Neuronal stem cell (in vitro differentiated cells): ENCODE results near the gene KCTD19.
"Not testable (repeated sequence)": the region's sequence is repeated elsewhere in the genome, so short reads cannot be mapped to it uniquely, and the experiment has no call there.

Experiments
- DNase-seq: peaks from one replicate; pipeline ENCODE4 v3.0.0-alpha.2; 2013; ENCODE audit warnings: low spot score
- H2AFZ ChIP-seq: one replicate; pipeline ENCODE4 v1.6.1; 2013; ENCODE audit warnings: mild to moderate bottlenecking, low read length, inconsistent platforms
- H2AK5ac ChIP-seq: 2 replicates; pipeline ENCODE4 v1.6.1; 2013; ENCODE audit warnings: low read depth, mild to moderate bottlenecking, inconsistent platforms, low read length, moderate library complexity, mixed read lengths
- H2BK120ac ChIP-seq: 2 replicates; pipeline ENCODE4 v1.6.1; 2013; ENCODE audit warnings: low read depth, mild to moderate bottlenecking, inconsistent platforms, low read length, moderate library complexity, mixed read lengths
- H2BK12ac ChIP-seq: one replicate; pipeline ENCODE4 v1.6.1; 2013; ENCODE audit warnings: low read length, inconsistent platforms
- H2BK15ac ChIP-seq: 2 replicates; pipeline ENCODE4 v1.6.1; 2013; ENCODE audit warnings: mild to moderate bottlenecking, low read length, inconsistent platforms, mixed read lengths
- H2BK5ac ChIP-seq: one replicate; pipeline ENCODE4 v1.6.1; 2013; ENCODE audit warnings: inconsistent platforms, mild to moderate bottlenecking, low read length, moderate library complexity
- H3K14ac ChIP-seq: one replicate; pipeline ENCODE4 v1.6.1; 2013; ENCODE audit warnings: low read length, inconsistent platforms
- H3K18ac ChIP-seq: 2 replicates; pipeline ENCODE4 v1.6.1; 2013; ENCODE audit warnings: low read length, inconsistent platforms
- H3K23ac ChIP-seq: 2 replicates; pipeline ENCODE4 v1.6.1; 2013; ENCODE audit warnings: low read depth, mild to moderate bottlenecking, mixed read lengths, low read length, inconsistent platforms; ENCODE audit not compliant: poor library complexity
- H3K27ac ChIP-seq: replicated peaks from 3 replicates; pipeline ENCODE4 v1.5.1; 2013; ENCODE audit warnings: low read length, inconsistent platforms
- H3K27me3 ChIP-seq, 3 experiments: 2 replicates each; pipeline ENCODE4 v1.6.1; 2013; ENCODE audit warnings: low read length in 3 of 3, mild to moderate bottlenecking in 2 of 3, inconsistent platforms in 1 of 3, low read depth in 1 of 3, mixed read lengths in 1 of 3, moderate library complexity in 1 of 3; ENCODE audit not compliant: control insufficient read depth in 3 of 3, insufficient read depth in 3 of 3
- H3K36me3 ChIP-seq, 2 donors: replicated peaks in 1 of 2; 2 replicates each; pipeline ENCODE4 v1.6.1; 2013; ENCODE audit warnings: low read length in 2 of 2; ENCODE audit not compliant: control insufficient read depth in 2 of 2, insufficient read depth in 2 of 2
- H3K4ac ChIP-seq: 2 replicates; pipeline ENCODE4 v1.6.1; 2013; ENCODE audit warnings: inconsistent platforms, mild to moderate bottlenecking, low read length, moderate library complexity
- H3K4me1 ChIP-seq, 2 donors: 1 replicate in 1 of 2; 2 replicates in 1 of 2; pipeline ENCODE4 v1.6.1; 2013; ENCODE audit warnings: low read length in 2 of 2, low read depth in 1 of 2; ENCODE audit not compliant: control insufficient read depth in 2 of 2, insufficient read depth in 1 of 2
- H3K4me2 ChIP-seq: one replicate; pipeline ENCODE4 v1.6.1; 2013; ENCODE audit warnings: mild to moderate bottlenecking, low read length, inconsistent platforms; ENCODE audit not compliant: insufficient read depth, poor library complexity, severe bottlenecking
- H3K4me3 ChIP-seq, 2 donors: 2 replicates each; pipeline ENCODE4 v1.5.1; 2013; ENCODE audit warnings: low read length in 2 of 2, mild to moderate bottlenecking in 2 of 2, inconsistent platforms in 1 of 2, moderate library complexity in 1 of 2
- H3K79me1 ChIP-seq: one replicate; pipeline ENCODE4 v1.6.1; 2013; ENCODE audit warnings: low read depth, mild to moderate bottlenecking, inconsistent platforms, low read length, moderate library complexity
- H3K9ac ChIP-seq: one replicate; pipeline ENCODE4 v1.6.1; 2013; ENCODE audit warnings: mild to moderate bottlenecking, low read depth, low read length, inconsistent platforms; ENCODE audit not compliant: poor library complexity
- H3K9me3 ChIP-seq, 2 donors: replicated peaks in 1 of 2; 2 replicates each; pipeline versions ENCODE3 to v1.6.1; 2013; ENCODE audit warnings: low read length in 2 of 2, mild to moderate bottlenecking in 2 of 2, inconsistent platforms in 1 of 2, low read depth in 1 of 2, mixed read lengths in 1 of 2, moderate library complexity in 1 of 2; ENCODE audit not compliant: control insufficient read depth in 2 of 2, insufficient read depth in 1 of 2
- H4K8ac ChIP-seq: one replicate; pipeline ENCODE4 v1.6.1; 2013; ENCODE audit warnings: low read depth, mild to moderate bottlenecking, inconsistent platforms, low read length, moderate library complexity
- H4K91ac ChIP-seq: one replicate; pipeline ENCODE4 v1.6.1; 2013; ENCODE audit warnings: low read length, low read depth, mild to moderate bottlenecking, inconsistent platforms; ENCODE audit not compliant: poor library complexity
- WGBS, 2 donors: extraction: QIAGEN DNeasy Blood & Tissue Kit; methylation state at CpG; one replicate each; pipeline ENCODE4 v1.1.7; 2013; ENCODE audit warnings: missing lambda C conversion rate in 2 of 2, mixed read lengths in 1 of 2; ENCODE audit not compliant: insufficient read length in 2 of 2, insufficient replicate concordance in 1 of 2; ENCODE audit errors: extremely low coverage in 2 of 2; 5-methylcytosine and 5-hydroxymethylcytosine counted together

The KCTD19 gene

DNA sequence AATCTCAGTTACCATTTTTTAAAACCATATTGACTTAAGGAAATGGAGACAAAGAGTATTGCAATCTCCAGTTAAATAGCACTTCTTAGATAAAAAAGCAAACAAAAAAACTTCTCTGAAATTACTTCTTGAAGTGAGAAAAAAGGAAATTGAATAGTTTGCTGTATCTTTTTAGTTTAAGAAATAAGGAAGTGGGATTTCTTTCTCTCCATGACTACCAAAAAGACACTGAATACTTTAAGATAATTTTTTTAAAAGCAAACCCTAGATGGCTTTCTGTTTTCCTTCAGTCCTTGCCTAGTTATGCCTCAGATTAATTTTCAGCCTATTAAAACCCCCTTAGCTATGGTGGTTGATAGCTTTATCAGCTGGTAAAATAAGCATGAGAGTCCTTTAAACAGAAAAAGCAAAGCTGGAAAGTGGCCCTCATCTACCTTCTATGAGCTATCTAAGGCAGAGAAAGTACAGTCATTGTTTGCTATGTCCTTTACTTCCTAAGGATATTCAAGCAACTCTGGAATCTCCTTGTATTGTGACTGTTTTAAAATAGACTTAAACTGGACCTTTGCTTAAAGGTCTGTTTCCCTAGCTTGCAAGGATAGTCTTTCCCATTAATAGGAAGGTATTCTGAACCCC lies 38.2 kb upstream of the KCTD19 start:
- Histone ChIP-seq H3K4ac (no peak overlapping the region), H3K79me1 (no peaks in the 10 kb centered on the region), H3K18ac (no peak overlapping the region), H4K91ac (no peak overlapping the region), H2BK120ac (no peak overlapping the region), H3K14ac (no peak overlapping the region), H2BK5ac (no peak overlapping the region), H3K4me1 (peaks cover 2 to 4% of the 10 kb centered on the region in 2 donors), H3K4me3 (no peak overlapping the region), H2AFZ (no peak overlapping the region), H3K9me3 (no peaks in the 10 kb centered on the region), H4K8ac (no peak overlapping the region), H3K27me3 (peaks cover 0 to 40% (median 2%) of the 10 kb centered on the region in 3 experiments), H2BK12ac (no peak overlapping the region), H2BK15ac (no peak overlapping the region), H3K27ac (no peak overlapping the region), H3K4me2 (no peak overlapping the region), H3K36me3 (no peaks in the 10 kb centered on the region), H3K23ac (no peak overlapping the region), H2AK5ac (no peak overlapping the region), H3K9ac (no peak overlapping the region)
- no peak for DNase-seq

DNA sequence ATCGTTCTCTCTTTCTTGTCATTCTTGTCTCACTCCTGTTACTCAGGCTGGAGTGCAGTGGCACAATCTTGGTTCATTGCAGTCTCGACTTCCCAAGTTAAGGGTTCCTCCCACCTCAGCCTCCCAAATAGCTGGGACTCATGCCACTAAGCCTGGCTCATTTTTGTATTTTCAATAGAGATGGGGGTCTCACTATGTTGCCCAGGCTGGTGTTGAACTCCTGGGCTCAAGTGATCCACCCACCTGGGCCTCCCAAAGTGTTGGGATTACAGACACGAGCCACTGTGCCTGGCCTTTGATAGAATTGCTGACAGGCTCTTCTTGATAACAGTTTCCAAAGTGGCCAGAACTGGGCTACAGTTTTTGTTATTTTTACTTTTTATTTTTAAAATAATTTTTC lies 34.5 kb upstream of the KCTD19 start:
- no peak overlapping the region for H2BK12ac ChIP-seq
- no peak overlapping the region for H4K8ac ChIP-seq
- no peaks in the 10 kb centered on the region for H3K79me1 ChIP-seq
- H2AK5ac ChIP-seq: no peak overlapping the region
- H2BK120ac ChIP-seq: no peak overlapping the region
- H2AFZ ChIP-seq: no peak overlapping the region
- H3K9ac ChIP-seq: no peak overlapping the region
- peaks cover 2 to 4% of the 10 kb centered on the region in 2 donors for H3K4me1 ChIP-seq
- H3K36me3 ChIP-seq: no peaks in the 10 kb centered on the region
- H3K4ac ChIP-seq: no peak overlapping the region
- H3K27ac ChIP-seq: no peak overlapping the region
- H3K23ac ChIP-seq: no peak overlapping the region
- WGBS, 2 donors: no CpG with 5 or more reads among the region's 3 CpGs
- no peak overlapping the region for H3K14ac ChIP-seq
- no peak for DNase-seq
- no peak overlapping the region for H4K91ac ChIP-seq
- no peak overlapping the region for H2BK5ac ChIP-seq
- H3K18ac ChIP-seq: no peak overlapping the region
- H3K4me2 ChIP-seq: no peak overlapping the region
- no peak overlapping the region for H3K4me3 ChIP-seq
- no peaks in the 10 kb centered on the region for H3K9me3 ChIP-seq
- H3K27me3 ChIP-seq: peaks cover 0 to 38% (median 0%) of the 10 kb centered on the region in 3 experiments
- no peak overlapping the region for H2BK15ac ChIP-seq

DNA sequence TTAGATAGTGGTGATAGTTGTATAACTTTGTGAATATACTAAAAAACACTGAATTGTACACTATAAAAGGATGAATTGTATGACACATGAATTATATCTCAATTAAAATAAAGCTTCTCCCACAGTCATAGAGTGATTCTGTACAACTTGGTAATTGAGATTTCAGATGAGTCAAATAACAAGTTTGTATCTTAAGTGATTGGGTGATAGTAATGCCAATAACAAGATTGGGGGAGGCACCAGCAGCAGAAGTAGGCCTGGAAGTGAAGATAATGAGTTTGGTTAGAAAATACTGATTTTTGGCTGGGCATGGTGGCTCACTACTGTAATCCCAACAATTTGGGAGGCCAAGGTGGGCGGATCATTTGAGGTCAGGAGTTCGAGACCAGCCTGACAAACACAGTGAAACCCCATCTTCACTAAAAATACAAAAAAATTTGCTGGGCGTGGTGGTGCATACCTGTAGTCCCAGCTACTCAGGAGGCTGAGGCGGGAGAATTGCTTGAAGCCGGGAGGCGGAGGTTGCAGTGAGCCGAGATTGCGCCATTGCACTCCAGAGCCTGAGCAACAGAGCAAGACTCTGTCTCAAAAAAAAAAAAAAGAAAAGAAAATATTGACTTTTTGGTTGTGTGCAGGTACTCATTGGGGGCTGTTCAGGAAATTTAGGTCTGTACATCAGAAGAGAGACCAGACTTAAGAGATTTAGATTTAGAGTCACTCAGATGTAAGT lies 33.2 kb upstream of the KCTD19 start:
- not testable (repeated sequence) for H4K8ac ChIP-seq, H3K36me3 ChIP-seq, H2AFZ ChIP-seq, H3K27ac ChIP-seq, DNase-seq, H3K4me3 ChIP-seq, H2BK120ac ChIP-seq, H3K23ac ChIP-seq, H3K4me1 ChIP-seq, H3K79me1 ChIP-seq, H2AK5ac ChIP-seq, H3K18ac ChIP-seq, H2BK15ac ChIP-seq, H2BK5ac ChIP-seq, H2BK12ac ChIP-seq, H3K4me2 ChIP-seq, H3K14ac ChIP-seq, H3K9me3 ChIP-seq, H3K4ac ChIP-seq, H4K91ac ChIP-seq, H3K9ac ChIP-seq
- H3K27me3 ChIP-seq: peaks cover 0 to 37% (median 0%) of the 10 kb centered on the region in 3 experiments
- no CpG with 5 or more reads among the region's 8 CpGs for WGBS, 2 donors

DNA sequence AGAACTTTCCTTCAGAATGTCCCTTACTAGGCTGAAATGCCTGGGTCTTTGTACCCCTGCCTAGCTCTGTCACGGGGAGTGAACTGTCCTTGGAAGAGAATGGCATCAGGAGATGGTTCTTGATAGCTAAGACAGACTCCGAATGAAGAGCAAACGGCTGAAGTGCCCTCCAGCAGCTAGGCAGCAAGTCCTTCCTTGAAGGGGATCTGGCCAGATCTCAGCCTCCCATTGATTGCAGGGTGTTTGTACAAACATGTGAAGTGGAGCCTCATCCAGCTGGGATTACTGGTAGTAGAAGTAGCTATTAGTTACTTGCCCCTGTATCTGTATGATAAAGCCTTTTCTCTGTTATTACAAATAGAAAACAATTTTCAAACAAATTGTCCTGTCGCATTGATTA lies 31.0 kb upstream of the KCTD19 start:
- H2BK5ac ChIP-seq: no peak overlapping the region
- H3K14ac ChIP-seq: no peak overlapping the region
- no peak overlapping the region for H3K4ac ChIP-seq
- H2BK12ac ChIP-seq: no peak overlapping the region
- H3K9me3 ChIP-seq: no peaks in the 10 kb centered on the region
- no peak overlapping the region for H2AFZ ChIP-seq
- no peak overlapping the region for H3K4me3 ChIP-seq
- no peaks in the 10 kb centered on the region for H3K4me1 ChIP-seq
- H3K79me1 ChIP-seq: no peaks in the 10 kb centered on the region
- H3K27ac ChIP-seq: no peak overlapping the region
- H3K36me3 ChIP-seq: no peaks in the 10 kb centered on the region
- peaks cover 0 to 33% (median 0%) of the 10 kb centered on the region in 3 experiments for H3K27me3 ChIP-seq
- no peak overlapping the region for H2AK5ac ChIP-seq
- no peak overlapping the region for H4K91ac ChIP-seq
- no peak overlapping the region for H3K9ac ChIP-seq
- no peak overlapping the region for H2BK15ac ChIP-seq
- H2BK120ac ChIP-seq: no peak overlapping the region
- H3K4me2 ChIP-seq: no peak overlapping the region
- no peak overlapping the region for H4K8ac ChIP-seq
- no CpG with 5 or more reads among the region's 4 CpGs for WGBS, 2 donors
- no peak overlapping the region for H3K18ac ChIP-seq
- no peak overlapping the region for H3K23ac ChIP-seq
- no peak for DNase-seq
